Measurements from ENCODE around the gene SFT2D3.

DNA sequence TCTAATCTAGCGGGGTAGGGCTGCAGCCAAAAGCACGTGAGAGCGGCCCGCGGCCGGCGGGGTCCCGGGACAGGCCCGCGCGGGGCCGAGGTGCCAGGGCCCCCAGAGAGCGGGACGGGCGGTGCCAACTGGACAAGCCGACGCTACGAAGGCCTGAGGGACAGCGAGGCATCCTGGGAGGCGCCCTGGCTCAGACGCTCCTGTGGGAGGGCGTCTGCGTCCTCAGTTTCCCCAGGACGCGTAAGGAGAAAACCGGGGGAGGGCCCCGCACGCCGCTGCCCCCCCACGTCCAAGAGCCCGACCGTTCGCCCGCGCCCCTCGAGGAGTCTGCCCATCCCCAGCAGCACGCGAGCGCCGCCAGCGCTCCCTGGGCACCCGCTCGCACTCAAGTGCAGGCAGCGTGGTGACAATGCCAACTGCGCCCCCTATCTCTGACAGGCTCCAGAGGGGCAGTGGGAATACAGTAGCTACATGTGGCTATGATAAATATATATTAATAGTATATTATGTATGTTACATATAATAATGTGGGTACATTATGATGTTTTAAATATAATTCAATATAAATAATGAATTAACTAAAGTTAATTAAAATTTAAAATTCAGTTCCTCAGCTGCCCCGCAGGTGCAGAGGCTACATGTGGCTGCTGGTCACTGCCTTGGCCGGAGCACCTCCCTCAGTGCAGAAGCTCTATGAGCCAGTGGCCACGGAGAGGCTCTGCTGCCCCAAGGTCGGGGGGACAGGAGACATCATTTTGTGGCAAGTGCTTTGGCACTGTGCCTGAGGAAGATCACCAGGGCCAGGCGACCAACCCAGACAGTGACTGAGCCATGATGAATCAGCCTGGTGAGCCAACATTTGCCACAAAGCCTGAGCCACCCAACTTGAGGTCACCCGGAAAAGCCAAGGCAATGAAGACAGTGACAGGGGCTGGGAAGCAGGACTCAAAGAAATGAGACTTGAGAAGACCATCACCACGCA lies 5.5 kb upstream of the SFT2D3 start:
- TF ChIP-seq POLR2AphosphoS5 (IDR thresholded peaks at IDR 0.05): no peak
- TF ChIP-seq, protein P1, sequence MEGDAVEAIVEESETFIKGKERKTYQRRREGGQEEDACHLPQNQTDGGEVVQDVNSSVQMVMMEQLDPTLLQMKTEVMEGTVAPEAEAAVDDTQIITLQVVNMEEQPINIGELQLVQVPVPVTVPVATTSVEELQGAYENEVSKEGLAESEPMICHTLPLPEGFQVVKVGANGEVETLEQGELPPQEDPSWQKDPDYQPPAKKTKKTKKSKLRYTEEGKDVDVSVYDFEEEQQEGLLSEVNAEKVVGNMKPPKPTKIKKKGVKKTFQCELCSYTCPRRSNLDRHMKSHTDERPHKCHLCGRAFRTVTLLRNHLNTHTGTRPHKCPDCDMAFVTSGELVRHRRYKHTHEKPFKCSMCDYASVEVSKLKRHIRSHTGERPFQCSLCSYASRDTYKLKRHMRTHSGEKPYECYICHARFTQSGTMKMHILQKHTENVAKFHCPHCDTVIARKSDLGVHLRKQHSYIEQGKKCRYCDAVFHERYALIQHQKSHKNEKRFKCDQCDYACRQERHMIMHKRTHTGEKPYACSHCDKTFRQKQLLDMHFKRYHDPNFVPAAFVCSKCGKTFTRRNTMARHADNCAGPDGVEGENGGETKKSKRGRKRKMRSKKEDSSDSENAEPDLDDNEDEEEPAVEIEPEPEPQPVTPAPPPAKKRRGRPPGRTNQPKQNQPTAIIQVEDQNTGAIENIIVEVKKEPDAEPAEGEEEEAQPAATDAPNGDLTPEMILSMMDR (IDR thresholded peaks at IDR 0.05; ENCODE audit: poor library complexity, severe bottlenecking): no peak
- TF ChIP-seq SMC3 (conservative IDR thresholded peaks at IDR 0.05; ENCODE audit: poor library complexity): no peak
- TF ChIP-seq, protein P2, sequence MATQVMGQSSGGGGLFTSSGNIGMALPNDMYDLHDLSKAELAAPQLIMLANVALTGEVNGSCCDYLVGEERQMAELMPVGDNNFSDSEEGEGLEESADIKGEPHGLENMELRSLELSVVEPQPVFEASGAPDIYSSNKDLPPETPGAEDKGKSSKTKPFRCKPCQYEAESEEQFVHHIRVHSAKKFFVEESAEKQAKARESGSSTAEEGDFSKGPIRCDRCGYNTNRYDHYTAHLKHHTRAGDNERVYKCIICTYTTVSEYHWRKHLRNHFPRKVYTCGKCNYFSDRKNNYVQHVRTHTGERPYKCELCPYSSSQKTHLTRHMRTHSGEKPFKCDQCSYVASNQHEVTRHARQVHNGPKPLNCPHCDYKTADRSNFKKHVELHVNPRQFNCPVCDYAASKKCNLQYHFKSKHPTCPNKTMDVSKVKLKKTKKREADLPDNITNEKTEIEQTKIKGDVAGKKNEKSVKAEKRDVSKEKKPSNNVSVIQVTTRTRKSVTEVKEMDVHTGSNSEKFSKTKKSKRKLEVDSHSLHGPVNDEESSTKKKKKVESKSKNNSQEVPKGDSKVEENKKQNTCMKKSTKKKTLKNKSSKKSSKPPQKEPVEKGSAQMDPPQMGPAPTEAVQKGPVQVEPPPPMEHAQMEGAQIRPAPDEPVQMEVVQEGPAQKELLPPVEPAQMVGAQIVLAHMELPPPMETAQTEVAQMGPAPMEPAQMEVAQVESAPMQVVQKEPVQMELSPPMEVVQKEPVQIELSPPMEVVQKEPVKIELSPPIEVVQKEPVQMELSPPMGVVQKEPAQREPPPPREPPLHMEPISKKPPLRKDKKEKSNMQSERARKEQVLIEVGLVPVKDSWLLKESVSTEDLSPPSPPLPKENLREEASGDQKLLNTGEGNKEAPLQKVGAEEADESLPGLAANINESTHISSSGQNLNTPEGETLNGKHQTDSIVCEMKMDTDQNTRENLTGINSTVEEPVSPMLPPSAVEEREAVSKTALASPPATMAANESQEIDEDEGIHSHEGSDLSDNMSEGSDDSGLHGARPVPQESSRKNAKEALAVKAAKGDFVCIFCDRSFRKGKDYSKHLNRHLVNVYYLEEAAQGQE (IDR thresholded peaks at IDR 0.05; ENCODE audit: borderline replicate concordance): no peak
